GM21515 (cell line): ENCODE data around the gene POLN.

ENCODE experiments used
- ATAC-seq: cut with Tn5 transposase; IDR thresholded peaks from one replicate; pipeline ENCODE4 v1.9.1; 2021; ENCODE audit not compliant: unreplicated experiment

POLN gene

DNA sequence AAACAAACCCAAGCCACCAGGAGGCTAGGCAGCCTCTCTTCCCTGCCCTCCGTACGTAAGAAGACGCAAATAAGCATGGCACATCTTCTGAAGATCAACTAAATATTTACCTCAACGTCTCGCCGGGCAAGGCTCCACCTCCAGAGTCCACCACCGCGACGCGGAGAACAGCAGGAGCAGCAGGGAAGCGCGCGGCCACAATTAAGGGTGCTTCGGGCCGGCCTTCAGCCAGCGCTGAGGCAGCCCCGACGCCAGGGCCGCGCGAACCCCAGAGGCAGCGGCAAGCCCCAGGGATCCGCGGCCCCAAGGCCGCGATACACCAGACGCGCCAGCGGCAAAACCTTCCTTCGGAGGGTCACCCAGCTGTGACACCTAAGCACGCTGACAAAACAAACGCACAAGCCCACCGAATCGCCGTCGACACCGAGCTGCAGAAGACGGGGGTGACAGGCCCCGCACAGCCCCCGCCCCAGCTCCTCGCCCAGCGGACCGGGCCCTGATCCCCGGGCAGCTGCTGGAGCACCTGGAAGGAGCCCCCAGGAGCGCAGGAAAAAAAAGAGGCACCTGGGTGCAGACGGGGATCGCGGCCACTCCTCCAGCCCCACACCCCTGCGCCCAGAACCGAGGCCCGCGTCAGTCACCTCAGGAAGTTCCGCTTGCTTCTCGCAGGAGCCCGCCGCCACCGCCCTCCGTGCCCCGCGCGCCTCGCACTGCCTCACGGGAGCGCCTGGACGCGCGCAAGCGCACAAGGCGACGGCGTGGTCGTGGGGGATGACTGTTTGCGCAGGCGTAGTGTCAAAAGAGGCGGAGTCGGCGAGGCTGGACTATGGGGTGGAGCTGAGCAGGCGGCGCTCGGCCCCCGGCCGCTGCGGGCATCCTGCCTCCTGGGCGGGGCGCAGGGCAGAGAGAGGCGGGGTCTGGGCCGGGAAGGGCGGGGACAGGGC lies at the start of gene POLN, which contains the start of gene HAUS3:
Gene POLN (minus strand): TSS at position 712 of the 944 bp plus-strand sequence. CDS start 12,890 bp downstream, outside the sequence.
Gene HAUS3 (minus strand): TSS at position 712 of the 944 bp plus-strand sequence. CDS start 1,175 bp downstream, outside the sequence.
- peak; percentile 83 for ATAC-seq

DNA sequence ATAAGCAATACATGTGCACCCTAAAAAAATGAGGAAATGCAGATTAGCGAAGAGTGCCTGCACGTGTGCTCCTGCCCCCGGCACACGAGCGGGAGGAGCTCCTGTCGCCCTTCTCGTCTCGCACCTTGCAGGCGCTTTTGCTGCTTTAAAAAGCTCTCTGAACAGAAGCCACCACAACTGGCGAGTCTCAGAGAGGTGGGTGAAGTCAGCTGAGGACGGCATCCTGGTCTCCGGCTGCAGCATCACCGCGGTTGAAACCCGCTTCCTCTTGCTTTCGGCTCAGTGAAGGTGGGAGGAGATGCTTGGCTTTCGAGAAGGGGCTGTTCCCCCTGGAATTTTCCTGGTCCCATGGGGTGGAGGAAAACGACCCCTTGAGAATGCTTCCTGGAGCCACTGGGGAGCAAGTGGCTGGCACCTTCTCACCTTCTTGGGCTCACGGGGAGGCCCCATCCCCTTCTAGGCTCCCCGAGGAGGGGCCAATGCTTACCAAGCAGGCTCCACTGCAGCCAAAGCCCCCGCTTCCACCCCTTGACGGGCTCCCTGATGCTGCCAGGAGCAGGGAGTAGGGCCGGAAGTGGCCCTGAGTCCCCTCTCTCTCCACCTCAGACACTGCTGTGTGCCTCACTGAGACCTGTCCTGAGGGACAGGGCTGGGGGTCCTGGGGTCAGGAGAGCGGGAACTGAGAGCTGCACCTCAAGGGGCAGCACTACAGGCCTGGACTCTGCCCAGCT lies 49.2 kb upstream of the POLN start:
- ATAC-seq = no peak

DNA sequence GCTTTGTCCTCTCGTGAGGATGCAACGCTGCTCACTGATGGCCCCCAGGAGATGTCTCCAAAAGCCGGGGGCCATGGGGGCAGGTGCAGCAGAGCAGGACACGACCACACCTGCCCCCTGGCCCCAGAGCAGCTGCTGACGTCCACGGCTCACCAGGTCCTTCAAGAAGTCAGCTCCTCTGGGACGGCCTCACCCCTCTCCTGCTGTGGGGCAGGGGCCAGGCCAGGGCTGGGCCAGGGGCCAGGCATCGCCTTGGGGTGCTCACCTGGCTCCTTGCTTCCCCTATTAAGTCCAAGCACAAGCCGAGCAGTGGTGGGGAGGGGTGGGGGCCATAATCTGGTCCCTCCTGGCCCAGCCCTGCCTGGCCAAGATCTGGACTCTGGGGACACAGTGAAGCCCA lies 48.6 kb upstream of the POLN start:
- no peak for ATAC-seq

DNA sequence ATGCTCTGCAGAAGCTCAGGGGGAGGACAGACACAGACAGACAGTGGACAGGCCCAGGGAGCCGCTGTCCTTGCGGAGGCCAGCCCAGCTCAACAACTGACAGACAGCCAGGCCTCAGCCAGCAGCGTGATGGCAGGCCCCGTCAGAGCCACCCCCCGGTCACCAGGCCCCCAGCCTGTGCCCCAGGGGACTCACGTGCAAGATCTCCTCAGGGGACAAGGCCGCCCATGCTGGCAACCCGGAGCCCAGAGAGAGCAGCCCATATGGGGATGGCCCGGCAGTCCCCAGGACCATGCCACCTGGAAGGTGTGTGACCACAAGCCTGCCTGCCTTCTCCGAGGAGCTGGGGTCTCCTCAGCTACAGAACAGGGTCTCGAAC lies 48.0 kb upstream of the POLN start:
- ATAC-seq = no peak

DNA sequence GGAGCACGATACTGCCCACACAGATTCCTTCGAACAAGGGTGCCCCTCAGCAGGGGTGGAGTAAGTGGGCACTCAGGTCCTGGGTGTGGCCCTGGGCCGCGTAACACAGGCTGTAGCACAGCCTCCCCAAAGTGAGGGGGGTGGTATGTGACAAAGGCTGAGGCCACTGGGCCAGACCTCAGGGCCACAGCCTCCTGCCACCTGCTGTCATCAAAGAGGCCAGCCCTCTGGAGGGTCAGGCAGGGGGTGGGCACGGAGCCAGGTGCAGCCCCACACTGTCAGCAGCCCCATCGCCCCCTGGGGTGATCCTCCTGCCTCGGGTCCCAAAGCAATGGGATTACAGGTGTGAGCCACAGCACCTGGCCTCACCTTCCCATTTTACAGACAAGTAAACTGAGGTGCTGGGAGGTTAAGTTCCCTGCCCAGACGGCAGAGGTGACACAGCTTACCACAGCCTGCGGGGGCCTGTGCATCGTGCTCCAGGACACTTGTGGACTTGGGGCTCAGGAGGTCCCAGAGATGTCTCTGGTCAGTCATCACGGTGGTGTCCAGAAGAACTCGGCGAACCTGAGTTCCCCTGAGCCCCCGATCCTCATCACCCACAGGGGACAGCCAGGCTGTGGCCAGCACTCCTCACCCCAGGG lies 47.5 kb upstream of the POLN start:
- no peak for ATAC-seq

DNA sequence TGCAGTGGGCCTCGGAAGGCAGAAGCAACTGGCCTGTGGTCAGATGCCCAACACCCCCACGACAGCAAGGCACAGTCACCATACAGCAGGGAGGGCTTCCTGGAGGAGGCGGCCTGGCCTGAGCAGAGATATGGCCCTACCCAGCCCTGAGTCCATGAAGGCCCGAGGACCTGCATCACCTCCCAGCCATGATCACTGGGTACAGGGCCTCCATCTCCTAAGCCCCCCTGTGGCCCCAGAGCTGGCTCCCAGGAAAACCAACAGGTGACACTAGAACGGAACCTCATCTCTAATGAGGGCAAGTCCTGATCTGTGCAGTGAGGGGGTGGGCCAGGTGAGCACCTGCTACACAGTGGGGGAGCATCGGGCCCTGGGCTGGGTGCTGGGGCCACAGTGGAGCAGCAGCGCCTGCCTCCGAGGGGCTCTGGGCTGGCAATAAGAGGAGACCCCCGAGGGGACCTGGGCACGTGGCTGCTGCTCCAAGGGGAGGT lies 46.2 kb upstream of the POLN start:
- no peak for ATAC-seq

DNA sequence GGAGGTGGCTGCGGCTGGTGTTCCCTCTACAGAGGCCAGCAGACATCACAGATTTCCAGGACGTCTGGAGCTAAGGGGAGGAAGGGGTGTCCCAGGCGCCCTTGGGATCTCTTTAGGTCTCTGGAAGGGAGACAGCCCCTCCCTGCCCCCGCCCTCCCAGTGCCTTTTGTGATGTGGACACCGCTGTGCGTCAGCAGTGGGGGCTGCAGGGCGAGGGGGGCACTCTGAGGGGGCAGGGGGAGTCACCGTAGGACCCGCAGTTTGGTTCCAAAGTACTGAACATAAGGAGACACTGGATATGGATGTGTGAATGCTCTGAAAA lies 45.6 kb upstream of the POLN start:
- no peak for ATAC-seq

DNA sequence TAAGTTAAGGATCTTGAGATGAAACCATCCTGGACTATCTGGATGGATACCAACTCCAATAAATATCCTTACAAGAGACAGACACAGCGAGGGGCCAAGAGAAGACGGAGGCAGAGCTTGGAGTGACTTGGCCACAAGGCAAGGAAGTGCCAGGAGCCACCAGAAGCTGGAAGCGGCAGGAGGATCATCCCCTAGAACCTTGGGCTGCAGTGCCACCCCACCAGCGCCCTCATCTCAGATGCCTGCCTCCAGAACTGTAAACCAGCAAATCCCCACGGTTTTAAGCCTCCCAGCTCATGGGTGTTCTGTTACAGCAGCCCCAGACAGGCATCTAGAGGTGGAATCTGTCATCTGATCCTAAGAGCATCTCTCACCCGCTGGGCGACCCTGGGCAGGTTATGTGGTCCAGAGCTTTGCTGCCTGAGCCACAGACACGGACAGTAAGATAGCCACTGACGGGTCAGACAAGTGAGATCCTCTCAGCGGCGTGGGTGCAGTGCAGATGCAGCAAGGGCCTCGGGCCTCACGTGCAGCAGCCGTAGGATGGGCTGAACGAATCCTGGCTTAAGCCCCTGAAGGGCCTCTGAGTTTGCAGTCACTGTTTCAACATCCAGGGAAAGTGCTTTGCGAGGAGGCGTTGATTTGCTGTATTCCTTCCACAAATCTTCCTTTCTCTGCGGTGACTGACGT lies 45.1 kb upstream of the POLN start:
- no peak for ATAC-seq

DNA sequence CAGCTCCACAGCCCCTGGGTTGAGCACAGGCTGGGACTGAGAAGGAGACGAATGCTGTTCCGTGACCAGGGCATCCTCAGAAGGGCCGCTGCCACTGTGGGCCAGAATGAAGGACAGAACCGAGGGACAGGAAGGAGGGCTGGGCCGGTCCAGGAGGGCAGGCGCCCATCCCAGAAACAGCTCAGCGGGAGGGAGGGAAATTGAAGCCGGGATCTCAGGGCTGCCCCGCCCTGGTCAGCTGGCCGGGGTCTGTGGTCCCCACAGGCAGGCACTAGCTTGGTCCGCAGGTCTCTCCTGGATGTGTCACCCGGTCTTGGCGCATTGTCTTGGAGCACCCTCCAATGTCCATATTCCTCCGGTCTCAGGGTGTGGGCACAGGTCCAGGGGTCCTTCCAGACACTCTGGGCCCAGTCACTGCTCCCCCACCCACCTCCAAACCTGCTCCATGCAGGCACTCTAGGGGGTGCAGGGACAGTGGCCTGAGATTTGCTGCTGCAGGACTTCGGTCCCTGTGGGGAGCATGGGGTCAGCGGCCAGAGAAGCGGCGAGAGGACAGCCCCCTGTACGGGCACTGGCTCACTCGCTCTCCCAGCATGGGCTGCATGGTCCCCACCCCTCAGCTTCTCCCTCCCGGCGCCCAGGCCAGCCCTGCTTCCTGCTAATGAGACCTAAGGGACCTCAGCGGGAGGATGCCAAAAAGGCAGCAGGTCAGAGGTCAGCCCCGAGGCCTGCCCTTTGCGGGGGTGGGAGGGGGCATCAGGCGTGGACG lies 43.9 kb upstream of the POLN start:
- no peak for ATAC-seq

DNA sequence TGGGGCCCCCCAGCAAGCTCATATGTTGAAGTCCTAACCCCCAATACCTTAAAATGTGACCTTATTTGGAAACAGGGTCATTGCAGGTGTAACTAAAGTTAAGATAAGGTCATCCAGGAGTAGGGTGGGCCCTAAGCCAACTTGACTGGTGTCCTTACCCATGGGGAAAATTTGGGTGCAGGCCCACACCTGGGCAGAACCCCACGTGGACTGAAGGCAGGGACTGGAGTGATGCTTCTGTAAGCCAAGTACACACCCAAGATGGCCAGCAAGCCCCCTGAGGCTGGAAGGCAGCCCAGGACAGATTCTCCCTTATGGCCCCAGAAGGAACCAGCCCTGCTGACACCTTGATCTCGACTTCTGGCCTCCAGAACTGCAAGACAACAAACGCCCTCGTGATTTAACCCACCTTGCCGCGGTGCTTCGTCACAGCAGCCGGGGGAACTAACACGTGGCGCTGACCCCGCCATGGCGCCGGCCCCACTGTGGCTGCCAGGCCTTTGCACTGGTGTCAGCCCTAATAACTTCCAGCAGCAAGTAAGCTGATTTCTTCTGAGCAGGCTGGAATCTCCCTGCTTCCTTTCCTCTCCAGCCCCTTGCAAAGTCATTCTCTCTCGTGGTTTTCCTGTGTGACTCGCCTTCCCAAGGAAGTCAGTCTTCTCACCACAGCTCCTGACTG lies 43.2 kb upstream of the POLN start:
- ATAC-seq = no peak

DNA sequence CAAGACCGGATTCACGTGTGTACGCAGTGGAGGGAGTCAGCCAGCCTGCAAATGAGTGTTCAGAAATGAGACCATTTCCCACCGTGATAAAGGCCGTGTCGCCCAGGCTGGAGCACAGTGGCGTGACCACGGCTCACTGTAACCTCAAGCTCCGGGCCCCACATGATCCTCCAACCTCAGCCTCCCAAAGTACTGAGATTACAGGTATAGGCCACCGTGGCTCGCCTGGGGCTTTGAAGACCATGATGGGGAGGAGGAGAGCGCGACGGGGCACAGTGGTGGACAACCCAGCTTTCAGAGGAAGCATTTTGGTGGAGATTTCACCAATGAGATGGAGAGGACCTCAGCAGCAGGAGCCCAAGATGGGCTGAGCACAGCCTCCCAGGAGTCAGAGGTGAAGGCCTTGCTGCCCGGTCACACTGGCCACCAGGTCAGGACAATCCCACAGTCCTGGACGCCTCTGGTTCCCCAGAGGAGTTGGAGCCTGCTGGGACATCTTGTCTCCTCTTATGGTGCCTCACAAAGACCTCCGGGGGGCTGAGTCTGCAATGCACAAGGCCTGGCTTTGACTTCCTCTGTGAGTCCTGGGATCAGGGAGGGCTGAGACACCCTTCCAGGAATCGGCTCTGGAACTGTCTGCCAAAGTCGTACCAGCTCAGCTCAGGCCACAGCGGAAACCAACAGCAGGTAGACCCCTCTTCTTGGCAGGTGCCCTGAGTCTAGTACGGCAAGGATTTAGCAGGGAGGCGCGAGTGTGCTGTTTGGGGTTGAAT lies 42.4 kb upstream of the POLN start:
- no peak for ATAC-seq

DNA sequence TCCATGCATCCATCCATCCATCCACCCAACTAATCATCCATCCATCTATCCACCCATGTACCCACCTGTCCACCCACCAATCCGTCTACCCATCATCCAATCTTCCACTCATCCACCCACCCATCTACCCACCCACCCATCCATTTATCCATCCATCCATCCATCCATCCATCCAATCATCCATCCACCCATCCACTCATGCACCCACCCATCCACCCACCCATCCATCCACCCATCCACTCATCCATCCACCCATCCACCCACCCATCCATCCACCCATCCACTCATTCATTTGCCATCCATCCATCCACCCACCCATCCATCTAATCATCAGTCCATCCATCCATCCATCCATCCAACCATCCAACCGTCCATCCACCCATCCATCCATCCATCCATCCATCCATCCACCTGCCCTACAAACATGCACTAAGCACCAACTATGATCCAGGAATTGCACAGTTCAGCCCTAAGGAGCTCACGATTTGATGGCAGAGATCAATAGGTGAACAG lies 41.3 kb upstream of the POLN start:
- no peak for ATAC-seq

DNA sequence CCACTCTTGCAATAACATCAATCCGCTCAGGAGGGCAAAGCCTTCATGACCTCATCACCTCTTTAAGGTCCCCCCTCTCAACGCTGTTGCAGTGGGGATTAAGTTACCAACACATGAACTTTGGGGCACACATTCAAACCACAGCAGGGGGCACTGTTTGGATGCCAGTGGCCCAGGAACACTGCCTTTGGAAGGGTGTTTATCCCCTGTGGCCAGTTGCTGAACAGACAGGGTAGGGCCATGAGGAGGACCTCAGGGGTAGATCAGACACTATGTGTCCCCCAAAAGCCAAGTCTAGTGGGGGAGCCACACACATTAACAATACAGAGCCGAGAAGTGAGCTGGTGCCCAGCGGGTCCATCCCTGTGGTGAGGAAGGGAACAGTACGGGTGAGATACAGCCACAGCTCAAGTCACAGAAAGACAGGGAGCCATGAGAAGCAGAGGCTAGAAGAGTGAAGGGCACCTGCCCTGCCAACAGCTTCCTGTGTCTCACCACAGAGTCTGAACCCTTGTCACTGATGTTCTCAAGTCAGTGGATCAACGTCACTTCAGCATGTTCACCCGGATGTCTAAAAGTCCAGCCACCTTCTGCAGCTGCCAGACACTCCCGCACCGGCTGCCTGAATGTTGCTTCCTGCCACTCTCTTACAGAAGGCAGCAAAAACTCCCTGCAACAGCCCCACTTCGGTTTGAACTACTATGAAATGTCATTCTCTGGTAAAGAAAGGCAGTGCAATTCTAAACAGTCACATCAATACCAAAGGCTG lies 39.8 kb upstream of the POLN start:
- no peak for ATAC-seq

DNA sequence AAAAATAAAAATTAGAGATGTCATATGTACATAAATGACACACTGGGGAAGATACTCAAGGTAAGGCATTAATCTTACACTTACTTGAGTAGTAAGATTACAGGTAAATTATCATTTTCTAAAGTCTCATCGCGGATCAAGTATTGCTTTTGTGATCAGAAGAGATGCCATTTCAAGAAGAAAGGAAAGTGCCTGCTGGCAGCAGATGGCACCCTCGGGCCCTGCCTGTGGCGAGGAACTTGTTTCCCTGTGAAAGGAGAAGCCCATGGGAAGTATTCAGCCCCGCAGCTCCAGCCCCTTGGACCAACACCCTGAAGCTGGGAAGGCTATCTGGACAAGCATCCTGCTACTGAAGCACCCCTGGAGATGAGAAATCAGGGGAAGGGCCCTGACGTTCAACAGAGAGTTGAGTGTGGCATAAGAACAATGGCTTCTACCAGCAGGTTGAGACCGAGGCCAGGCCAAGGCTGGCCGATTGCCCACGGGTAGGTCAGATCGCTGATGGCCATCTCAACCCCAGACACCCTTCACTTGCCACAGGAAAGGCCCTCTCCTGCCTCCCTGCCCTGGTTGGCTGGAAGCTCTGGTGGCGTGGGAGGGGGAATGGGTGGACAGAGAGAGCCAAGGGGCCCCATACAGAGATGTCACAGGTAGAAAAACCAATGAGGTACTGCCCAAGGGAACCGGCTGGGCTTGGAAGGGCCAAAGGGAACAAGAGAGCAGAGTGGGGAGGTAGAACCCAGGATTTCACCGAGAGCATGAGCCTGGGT lies 38.8 kb upstream of the POLN start:
- ATAC-seq = no peak

DNA sequence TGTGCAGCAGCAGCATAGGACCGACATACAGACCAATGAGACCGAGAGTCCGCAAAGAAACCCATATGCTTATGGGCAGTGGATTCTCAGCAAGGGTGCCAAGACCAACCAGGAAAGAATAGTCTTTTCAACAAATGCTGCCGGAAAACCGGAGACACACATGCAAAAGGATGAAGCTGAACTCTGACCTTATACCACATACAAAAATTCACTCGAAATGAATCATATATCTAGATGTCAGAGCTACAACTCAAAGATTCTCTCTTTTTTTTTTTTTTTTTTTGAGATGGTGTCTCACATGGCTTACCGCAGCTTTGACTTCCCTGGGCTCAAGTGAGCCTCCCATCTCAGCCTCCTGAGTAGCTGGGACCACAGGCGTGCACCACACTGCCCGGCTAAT lies 36.0 kb upstream of the POLN start:
- no peak for ATAC-seq

DNA sequence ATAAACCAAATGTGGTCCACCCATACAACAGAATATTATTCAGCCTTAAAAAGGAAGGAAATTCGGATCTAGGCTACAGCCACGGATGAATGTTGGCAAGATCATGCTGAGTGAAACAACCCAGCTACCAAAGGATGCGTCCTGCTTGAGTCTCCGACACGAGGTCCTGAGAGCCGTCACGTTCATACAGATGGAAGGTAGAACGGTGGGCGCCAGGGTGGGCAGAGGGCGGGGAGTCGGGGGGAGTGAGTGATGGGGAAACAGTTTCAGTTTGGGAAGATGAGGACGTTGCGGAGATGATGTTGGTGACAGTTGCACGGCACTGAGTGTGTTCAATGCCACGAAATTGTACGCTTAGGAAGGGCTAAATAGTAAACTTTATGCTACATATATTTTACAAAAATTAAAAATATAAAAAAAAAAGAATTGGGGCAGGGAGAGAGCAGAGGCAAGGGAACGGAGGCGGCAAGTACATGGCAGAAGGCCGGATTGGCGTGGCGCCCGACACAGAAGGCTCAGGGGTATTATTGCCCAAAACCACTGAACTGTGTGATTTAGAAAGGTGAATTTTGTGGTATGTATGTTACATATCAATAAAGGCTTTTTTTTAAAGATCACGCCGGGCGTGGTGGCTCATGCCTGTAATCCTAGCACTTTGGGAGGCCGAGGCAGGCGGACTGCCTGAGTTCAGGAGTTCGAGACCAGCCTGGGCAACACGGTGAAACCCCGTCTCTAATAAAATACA lies 34.8 kb upstream of the POLN start:
- no peak for ATAC-seq
